Calu3 (cell line): ENCODE measurements around the gene LARP6. TPM values are rescaled to one million over a fixed set of nuclear protein-coding genes. Genes with fewer than 3 reads are reported as not detected.

Experiments used
- BruUV-seq: library from RNA; stranded (reverse); fragments of 400-500 nt; replicated peaks from 2 replicates; lab custom pipeline; 2021; lab: Mats Ljungman, UMichigan
- CTCF ChIA-PET: fragments of 300-600 bp; sonication (Branson Sonifier 250); formaldehyde crosslinking; loops from one replicate; lab custom pipeline; 2022; ENCODE audit warnings: antibody characterized with exemption; lab: Charles Lee
- DNase-seq: peaks from one replicate; pipeline ENCODE4 v3.0.0; 2022
- H3K27ac Mint-ChIP-seq: one replicate; pipeline ENCODE4 v1.8.0; 2022; ENCODE audit warnings: mixed read lengths; ENCODE audit not compliant: unreplicated experiment
- H3K27me3 Mint-ChIP-seq: one replicate; pipeline ENCODE4 v1.8.0; 2022; ENCODE audit warnings: mixed read lengths; ENCODE audit not compliant: unreplicated experiment
- H3K36me3 Mint-ChIP-seq: one replicate; pipeline ENCODE4 v1.8.0; 2022; ENCODE audit warnings: mild to moderate bottlenecking, moderate library complexity, mixed read lengths; ENCODE audit not compliant: insufficient read depth, unreplicated experiment
- H3K4me1 Mint-ChIP-seq: one replicate; pipeline ENCODE4 v1.8.0; 2022; ENCODE audit warnings: mild to moderate bottlenecking, low read depth, mixed read lengths; ENCODE audit not compliant: unreplicated experiment
- H3K4me3 Mint-ChIP-seq: one replicate; pipeline ENCODE4 v1.8.0; 2022; ENCODE audit warnings: mild to moderate bottlenecking, low read depth, moderate library complexity, mixed read lengths; ENCODE audit not compliant: unreplicated experiment
- H3K9me3 Mint-ChIP-seq: one replicate; pipeline ENCODE4 v1.8.0; 2022; ENCODE audit warnings: low read depth, mixed read lengths; ENCODE audit not compliant: unreplicated experiment
- intact Hi-C: fragments of 100-400 bp; cut with micrococcal nuclease; formaldehyde crosslinking; loops from one replicate; pipeline ENCODE4 v1.10.0; 2022; ENCODE audit not compliant: unreplicated experiment
- total RNA-seq: library from RNA; stranded (reverse); gene quantifications from 2 replicates; pipeline ENCODE4 v1.2.3, GENCODE V29; 2022
- TF ChIP-seq, protein P1 (sequence below): fragments of 200-600 bp; IDR thresholded peaks from one replicate; pipeline ENCODE4 v1.8.0; 2022; ENCODE audit warnings: antibody characterized with exemption; ENCODE audit not compliant: unreplicated experiment

The LARP6 gene
- total RNA-seq, 1 experiment from 2014 or later, result 30.4 TPM

DNA sequence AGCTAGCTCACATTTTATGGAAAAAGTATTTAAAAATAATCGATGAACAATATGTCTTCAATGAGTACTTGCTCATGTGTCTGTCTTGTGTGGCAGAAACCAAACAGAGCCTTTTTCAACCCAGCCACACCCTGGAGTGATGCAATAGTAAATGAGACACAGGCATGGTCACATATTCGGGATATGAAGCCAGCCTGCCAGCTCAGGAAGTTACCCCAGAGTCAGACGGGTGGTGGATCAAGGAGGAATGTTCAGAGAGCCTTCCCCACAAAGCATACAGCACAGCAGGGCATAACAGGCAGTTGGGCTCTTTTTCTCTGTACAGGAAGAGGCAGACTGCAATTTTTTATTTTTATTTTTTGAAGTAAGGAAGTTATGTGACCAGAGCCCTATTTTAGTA is 27.3 kb downstream of the LARP6 start:
- no peak overlapping the region for H3K4me3 Mint-ChIP-seq
- no peaks in the 10 kb centered on the region for H3K27me3 Mint-ChIP-seq
- TF ChIP-seq, protein P1, sequence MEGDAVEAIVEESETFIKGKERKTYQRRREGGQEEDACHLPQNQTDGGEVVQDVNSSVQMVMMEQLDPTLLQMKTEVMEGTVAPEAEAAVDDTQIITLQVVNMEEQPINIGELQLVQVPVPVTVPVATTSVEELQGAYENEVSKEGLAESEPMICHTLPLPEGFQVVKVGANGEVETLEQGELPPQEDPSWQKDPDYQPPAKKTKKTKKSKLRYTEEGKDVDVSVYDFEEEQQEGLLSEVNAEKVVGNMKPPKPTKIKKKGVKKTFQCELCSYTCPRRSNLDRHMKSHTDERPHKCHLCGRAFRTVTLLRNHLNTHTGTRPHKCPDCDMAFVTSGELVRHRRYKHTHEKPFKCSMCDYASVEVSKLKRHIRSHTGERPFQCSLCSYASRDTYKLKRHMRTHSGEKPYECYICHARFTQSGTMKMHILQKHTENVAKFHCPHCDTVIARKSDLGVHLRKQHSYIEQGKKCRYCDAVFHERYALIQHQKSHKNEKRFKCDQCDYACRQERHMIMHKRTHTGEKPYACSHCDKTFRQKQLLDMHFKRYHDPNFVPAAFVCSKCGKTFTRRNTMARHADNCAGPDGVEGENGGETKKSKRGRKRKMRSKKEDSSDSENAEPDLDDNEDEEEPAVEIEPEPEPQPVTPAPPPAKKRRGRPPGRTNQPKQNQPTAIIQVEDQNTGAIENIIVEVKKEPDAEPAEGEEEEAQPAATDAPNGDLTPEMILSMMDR, result no peak
- intact Hi-C loops, result no loop called here
- peak overlapping the region; percentile 4 for H3K27ac Mint-ChIP-seq
- H3K4me1 Mint-ChIP-seq, result peaks cover 55% of the 10 kb centered on the region
- H3K36me3 Mint-ChIP-seq, result peaks cover 8% of the 10 kb centered on the region
- CTCF ChIA-PET, result interaction anchor here (0.6 to 3.3 kb wide), 3 partner anchors 37 to 173 kb away, joined by 4 to 68 read pairs (median 8); no protein-coding TSS in a partner anchor
- no TSS peak for BruUV-seq
- no peaks in the 10 kb centered on the region for H3K9me3 Mint-ChIP-seq
- peak; percentile 58 for DNase-seq

DNA sequence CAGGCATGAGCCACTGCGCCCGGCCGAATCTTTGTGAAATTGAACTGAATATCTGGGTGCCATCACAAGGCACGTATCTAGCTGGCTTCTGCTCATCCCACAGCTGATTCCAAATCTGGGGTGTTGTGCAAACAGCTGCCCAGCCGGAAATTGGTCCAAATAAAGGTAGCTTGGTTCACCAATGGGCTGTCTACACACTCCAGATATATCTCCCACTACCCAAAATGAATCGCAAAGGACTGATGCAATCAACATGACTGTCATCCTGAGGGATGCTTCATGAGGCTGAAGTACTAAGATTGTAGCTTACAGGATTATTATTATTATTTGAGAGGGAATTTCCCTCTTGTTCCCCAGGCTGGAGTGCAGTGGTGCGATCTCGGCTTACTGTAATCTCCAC is 28.1 kb downstream of the LARP6 start:
- Mint-ChIP-seq H3K27me3 (no peaks in the 10 kb centered on the region), H3K27ac (peak overlapping the region; percentile 4), H3K36me3 (peaks cover 8% of the 10 kb centered on the region), H3K9me3 (no peaks in the 10 kb centered on the region), H3K4me3 (no peak overlapping the region), H3K4me1 (peaks cover 49% of the 10 kb centered on the region)
- CTCF ChIA-PET, result interaction anchor here (0.9 to 3.3 kb wide), 4 partner anchors 31 to 52 kb away, joined by 3 to 68 read pairs (median 6); no protein-coding TSS in a partner anchor
- no peak for DNase-seq
- TF ChIP-seq, protein P1, result no peak
- intact Hi-C loops, result loop anchor here (1.0 kb wide), 1 partner anchor 49 kb away; no protein-coding TSS in a partner anchor
- no TSS peak for BruUV-seq

DNA sequence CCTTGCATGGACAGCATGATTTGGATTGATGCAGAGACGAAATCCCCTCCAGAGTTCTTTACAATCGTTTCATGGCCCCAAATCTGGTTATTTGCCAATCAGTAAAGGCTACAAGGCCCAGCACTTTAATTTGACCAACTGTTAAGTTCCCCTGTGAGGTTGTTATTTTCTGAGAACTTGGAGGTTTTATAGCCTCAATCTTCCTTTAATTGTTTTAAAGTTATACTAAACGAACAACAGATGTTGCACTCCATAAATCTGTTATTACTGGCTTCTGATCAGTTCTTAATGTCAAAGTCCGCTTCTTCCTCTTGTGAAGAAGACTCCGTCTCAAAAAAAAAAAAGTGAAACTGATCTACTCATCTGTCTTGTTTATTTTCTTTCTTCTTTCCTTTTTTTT is 30.8 kb downstream of the LARP6 start:
- H3K27ac Mint-ChIP-seq, result no peak overlapping the region

DNA sequence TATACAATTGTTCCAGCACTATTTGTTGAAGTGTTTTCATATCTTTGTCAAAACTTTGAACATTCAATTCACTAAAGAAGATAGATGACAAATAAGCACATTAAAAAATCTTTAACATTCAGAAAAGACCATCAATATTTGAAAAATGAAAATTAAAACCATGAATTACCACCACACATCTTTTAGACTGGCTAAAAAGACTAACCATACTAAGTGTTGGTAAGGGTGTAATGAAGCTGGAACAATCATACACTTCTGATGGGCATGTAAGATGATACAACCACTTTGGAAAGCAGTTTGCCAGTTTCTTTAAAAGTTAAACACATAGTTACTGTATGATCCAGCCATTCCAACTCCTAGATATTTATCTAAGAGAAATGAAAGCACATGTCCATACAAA is 33.7 kb downstream of the LARP6 start:
- no peaks in the 10 kb centered on the region for H3K27me3 Mint-ChIP-seq
- H3K36me3 Mint-ChIP-seq, result peaks cover 7% of the 10 kb centered on the region
- no peak for DNase-seq
- H3K27ac Mint-ChIP-seq, result no peak overlapping the region
- H3K9me3 Mint-ChIP-seq, result no peaks in the 10 kb centered on the region
- peaks cover 13% of the 10 kb centered on the region for H3K4me1 Mint-ChIP-seq
- CTCF ChIA-PET, result no interaction called here
- intact Hi-C loops, result no loop called here
- TF ChIP-seq, protein P1, result no peak
- H3K4me3 Mint-ChIP-seq, result no peak overlapping the region
- BruUV-seq, result no TSS peak

More for the DNA sequence above, 30.8 kb downstream of the LARP6 start:
- peaks cover 8% of the 10 kb centered on the region for H3K36me3 Mint-ChIP-seq
- no peak for DNase-seq
- no peaks in the 10 kb centered on the region for H3K9me3 Mint-ChIP-seq
- H3K27me3 Mint-ChIP-seq, result no peaks in the 10 kb centered on the region
- TF ChIP-seq, protein P1, result no peak
- H3K4me3 Mint-ChIP-seq, result no peak overlapping the region
- no TSS peak for BruUV-seq
- CTCF ChIA-PET, result no interaction called here
- intact Hi-C loops, result no loop called here
- H3K4me1 Mint-ChIP-seq, result peaks cover 32% of the 10 kb centered on the region
